ENCODE results near the gene ARHGAP6.
"Not testable (repeated sequence)": the region's sequence is repeated elsewhere in the genome, so short reads cannot be mapped to it uniquely, and the experiment has no call there.

DNA sequence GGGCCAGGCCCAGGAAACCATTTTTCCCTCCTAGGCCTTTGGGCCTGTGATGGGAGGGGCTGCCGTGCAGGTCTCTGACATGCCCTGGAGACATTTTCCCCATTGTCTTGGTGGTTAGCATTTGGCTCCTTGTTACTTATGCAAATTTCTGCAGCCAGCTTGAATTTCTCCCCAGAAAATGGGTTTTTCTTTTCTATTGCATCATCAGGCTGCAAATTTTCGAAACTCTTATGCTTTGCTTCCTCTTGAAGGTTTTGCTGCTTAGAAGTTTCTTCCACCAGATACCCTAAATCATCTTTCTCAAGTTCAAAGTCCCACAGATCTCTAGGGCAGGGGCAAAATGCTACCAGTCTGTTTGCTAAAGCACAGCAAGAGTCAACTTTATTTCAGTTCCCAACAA, 430.3 kb downstream of the ARHGAP6 start:
- TF ChIP-seq YY1 (IDR thresholded peaks at IDR 0.05; ENCODE audit: insufficient read depth, insufficient read length); ZNF274 (IDR thresholded peaks at IDR 0.05; ENCODE audit: low read depth, low read length): not testable (repeated sequence)
